ENCODE results near the gene RASAL3.

DNA sequence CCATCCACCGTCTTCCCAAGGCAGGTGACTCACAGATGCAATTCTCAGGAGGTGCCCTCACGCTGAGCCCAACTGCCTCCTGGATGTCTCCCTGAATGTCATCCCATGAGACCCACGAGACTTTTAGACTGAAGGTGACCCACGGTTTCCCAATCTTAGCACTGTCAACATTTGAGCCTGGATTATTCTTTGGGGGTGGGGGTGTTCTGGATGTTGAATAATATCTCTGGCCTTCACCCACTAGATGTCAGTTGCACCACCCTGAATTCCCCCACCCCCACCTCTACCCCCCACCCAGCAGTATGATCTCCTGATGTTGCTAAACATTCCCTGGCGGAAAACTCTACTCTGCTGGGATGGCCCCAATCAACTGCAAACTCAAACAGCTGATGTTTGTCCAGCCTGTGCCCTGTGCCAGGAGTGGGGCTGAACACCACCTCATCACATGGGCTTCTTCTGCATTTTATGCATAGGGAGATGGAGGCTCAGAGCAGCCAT is 41.8 kb upstream of the RASAL3 start:
- TF ChIP-seq, protein P1, sequence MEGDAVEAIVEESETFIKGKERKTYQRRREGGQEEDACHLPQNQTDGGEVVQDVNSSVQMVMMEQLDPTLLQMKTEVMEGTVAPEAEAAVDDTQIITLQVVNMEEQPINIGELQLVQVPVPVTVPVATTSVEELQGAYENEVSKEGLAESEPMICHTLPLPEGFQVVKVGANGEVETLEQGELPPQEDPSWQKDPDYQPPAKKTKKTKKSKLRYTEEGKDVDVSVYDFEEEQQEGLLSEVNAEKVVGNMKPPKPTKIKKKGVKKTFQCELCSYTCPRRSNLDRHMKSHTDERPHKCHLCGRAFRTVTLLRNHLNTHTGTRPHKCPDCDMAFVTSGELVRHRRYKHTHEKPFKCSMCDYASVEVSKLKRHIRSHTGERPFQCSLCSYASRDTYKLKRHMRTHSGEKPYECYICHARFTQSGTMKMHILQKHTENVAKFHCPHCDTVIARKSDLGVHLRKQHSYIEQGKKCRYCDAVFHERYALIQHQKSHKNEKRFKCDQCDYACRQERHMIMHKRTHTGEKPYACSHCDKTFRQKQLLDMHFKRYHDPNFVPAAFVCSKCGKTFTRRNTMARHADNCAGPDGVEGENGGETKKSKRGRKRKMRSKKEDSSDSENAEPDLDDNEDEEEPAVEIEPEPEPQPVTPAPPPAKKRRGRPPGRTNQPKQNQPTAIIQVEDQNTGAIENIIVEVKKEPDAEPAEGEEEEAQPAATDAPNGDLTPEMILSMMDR (tag by site-specific recombination; IDR thresholded peaks at IDR 0.05), result no peak
- TF ChIP-seq MYNN (tag by site-specific recombination; IDR thresholded peaks at IDR 0.05; ENCODE audit: borderline replicate concordance), result no peak
- no peak for TF ChIP-seq BCL11A (tag by site-specific recombination; IDR thresholded peaks at IDR 0.05; ENCODE audit: low read depth)
- TF ChIP-seq ZNF24 (tag by site-specific recombination; IDR thresholded peaks at IDR 0.05), result no peak
- no peak for TF ChIP-seq ZNF549 (tag by site-specific recombination; IDR thresholded peaks at IDR 0.05)
- TF ChIP-seq, protein P2, sequence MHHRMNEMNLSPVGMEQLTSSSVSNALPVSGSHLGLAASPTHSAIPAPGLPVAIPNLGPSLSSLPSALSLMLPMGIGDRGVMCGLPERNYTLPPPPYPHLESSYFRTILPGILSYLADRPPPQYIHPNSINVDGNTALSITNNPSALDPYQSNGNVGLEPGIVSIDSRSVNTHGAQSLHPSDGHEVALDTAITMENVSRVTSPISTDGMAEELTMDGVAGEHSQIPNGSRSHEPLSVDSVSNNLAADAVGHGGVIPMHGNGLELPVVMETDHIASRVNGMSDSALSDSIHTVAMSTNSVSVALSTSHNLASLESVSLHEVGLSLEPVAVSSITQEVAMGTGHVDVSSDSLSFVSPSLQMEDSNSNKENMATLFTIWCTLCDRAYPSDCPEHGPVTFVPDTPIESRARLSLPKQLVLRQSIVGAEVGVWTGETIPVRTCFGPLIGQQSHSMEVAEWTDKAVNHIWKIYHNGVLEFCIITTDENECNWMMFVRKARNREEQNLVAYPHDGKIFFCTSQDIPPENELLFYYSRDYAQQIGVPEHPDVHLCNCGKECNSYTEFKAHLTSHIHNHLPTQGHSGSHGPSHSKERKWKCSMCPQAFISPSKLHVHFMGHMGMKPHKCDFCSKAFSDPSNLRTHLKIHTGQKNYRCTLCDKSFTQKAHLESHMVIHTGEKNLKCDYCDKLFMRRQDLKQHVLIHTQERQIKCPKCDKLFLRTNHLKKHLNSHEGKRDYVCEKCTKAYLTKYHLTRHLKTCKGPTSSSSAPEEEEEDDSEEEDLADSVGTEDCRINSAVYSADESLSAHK (tag by site-specific recombination; IDR thresholded peaks at IDR 0.05), result no peak
- no peak for TF ChIP-seq ZNF830 (tag by site-specific recombination; IDR thresholded peaks at IDR 0.05; ENCODE audit: low read depth)
- no peak for TF ChIP-seq MZF1 (tag by site-specific recombination; IDR thresholded peaks at IDR 0.05; ENCODE audit: borderline replicate concordance)
- TF ChIP-seq, protein P3, sequence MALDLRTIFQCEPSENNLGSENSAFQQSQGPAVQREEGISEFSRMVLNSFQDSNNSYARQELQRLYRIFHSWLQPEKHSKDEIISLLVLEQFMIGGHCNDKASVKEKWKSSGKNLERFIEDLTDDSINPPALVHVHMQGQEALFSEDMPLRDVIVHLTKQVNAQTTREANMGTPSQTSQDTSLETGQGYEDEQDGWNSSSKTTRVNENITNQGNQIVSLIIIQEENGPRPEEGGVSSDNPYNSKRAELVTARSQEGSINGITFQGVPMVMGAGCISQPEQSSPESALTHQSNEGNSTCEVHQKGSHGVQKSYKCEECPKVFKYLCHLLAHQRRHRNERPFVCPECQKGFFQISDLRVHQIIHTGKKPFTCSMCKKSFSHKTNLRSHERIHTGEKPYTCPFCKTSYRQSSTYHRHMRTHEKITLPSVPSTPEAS (tag by site-specific recombination; IDR thresholded peaks at IDR 0.05), result no peak
- no peak for TF ChIP-seq ZNF521 (tag by site-specific recombination; IDR thresholded peaks at IDR 0.05)
- no peak for TF ChIP-seq ZNF266 (tag by site-specific recombination; IDR thresholded peaks at IDR 0.05; ENCODE audit: low read depth)
- TF ChIP-seq TRIM28 (IDR thresholded peaks at IDR 0.05; ENCODE audit: borderline replicate concordance, low read length), result no peak
